HFFc6 (cell line): Measurements from ENCODE around the gene SH3PXD2A. TPM values are rescaled to one million over a fixed set of nuclear protein-coding genes. Genes with fewer than 3 reads are reported as not detected.

Experiments
- DNase-seq: peaks from one replicate; pipeline ENCODE4 v3.0.0-alpha.2; 2018
- H3K27ac Mint-ChIP-seq: 2 replicates; pipeline ENCODE4 v1.8.0; 2020; ENCODE audit warnings: mild to moderate bottlenecking, mixed read lengths
- H3K27me3 Mint-ChIP-seq: 2 replicates; pipeline ENCODE4 v1.8.0; 2021; ENCODE audit warnings: mild to moderate bottlenecking, moderate library complexity, mixed read lengths; ENCODE audit not compliant: insufficient read depth
- H3K36me3 Mint-ChIP-seq: 2 replicates; pipeline ENCODE4 v1.8.0; 2021; ENCODE audit warnings: low read depth, mixed read lengths
- H3K4me1 Mint-ChIP-seq: 2 replicates; pipeline ENCODE4 v1.8.0; 2020; ENCODE audit warnings: low read depth, mixed read lengths
- H3K4me3 Mint-ChIP-seq: 2 replicates; pipeline ENCODE4 v1.8.0; 2020; ENCODE audit warnings: mild to moderate bottlenecking, moderate library complexity, mixed read lengths
- H3K9me3 Mint-ChIP-seq: 2 replicates; pipeline ENCODE4 v1.8.0; 2020; ENCODE audit warnings: mild to moderate bottlenecking, mixed read lengths
- total RNA-seq, 6 experiments: library from RNA; stranded (reverse); fragmentation: NEBNext Ultra II Directional; extraction: Animal tissue kit (Norgen Biotek cat#: 25700); gene quantifications; 2 replicates in 1 of 6; 3 replicates in 5 of 6; pipeline ENCODE4 v1.2.3, GENCODE V29; 2021
- TF ChIP-seq, protein P1 (sequence below): fragments of 200-600 bp; sonication (generic); IDR thresholded peaks from 2 replicates; pipeline ENCODE4 v1.5.0; 2021; ENCODE audit warnings: antibody characterized with exemption, mild to moderate bottlenecking

Gene SH3PXD2A
- total RNA-seq, 6 experiments from 2014 or later, result 75.5 to 113 (median 81.1) TPM

DNA sequence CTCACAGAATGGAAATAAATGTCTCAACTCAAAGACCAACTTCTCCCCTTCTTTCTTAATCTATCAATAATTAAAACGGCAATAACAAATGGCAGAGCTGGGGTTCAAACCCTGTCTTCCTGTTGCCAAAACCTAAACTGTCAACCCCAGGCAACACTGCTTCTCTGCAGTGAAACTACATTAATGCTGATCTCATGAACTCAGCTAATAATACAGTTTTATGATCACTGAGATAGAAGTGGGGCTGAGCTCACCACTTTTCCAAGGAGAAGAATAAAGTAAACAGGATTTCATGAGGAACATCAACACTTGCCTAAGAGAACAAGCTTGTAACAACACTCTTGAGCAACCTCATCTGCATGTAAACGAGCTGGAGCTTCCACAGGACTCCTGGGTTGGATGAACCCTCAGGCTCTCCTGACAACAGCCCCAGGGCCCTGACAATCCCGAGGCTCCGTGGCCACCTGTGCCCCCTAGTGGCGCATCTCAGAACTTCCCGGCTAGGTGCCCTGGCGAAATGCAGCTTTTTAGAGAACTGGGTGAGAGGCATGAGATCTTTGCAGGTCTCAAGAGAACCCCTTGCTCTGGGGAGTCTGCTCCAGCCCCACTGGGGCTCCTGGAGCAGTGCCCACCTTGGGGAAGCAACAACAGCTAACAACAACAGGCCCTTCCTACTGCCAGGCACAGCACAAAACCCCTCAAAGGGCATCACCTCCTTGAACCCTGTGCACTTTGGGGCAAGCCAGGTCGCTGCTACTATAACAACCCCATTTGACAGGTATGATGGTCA lies 169.3 kb downstream of the SH3PXD2A start:
- H3K4me1 Mint-ChIP-seq, result peaks cover 39% of the 10 kb centered on the region
- no peaks in the 10 kb centered on the region for H3K36me3 Mint-ChIP-seq
- no peaks in the 10 kb centered on the region for H3K9me3 Mint-ChIP-seq
- DNase-seq, result peak; percentile 78
- H3K27ac Mint-ChIP-seq, result peak overlapping the region; percentile 79
- no peak overlapping the region for H3K4me3 Mint-ChIP-seq
- no peaks in the 10 kb centered on the region; the same call in 1 of the 2 replicates for H3K27me3 Mint-ChIP-seq
- TF ChIP-seq, protein P1, sequence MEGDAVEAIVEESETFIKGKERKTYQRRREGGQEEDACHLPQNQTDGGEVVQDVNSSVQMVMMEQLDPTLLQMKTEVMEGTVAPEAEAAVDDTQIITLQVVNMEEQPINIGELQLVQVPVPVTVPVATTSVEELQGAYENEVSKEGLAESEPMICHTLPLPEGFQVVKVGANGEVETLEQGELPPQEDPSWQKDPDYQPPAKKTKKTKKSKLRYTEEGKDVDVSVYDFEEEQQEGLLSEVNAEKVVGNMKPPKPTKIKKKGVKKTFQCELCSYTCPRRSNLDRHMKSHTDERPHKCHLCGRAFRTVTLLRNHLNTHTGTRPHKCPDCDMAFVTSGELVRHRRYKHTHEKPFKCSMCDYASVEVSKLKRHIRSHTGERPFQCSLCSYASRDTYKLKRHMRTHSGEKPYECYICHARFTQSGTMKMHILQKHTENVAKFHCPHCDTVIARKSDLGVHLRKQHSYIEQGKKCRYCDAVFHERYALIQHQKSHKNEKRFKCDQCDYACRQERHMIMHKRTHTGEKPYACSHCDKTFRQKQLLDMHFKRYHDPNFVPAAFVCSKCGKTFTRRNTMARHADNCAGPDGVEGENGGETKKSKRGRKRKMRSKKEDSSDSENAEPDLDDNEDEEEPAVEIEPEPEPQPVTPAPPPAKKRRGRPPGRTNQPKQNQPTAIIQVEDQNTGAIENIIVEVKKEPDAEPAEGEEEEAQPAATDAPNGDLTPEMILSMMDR, result peak; percentile 99

DNA sequence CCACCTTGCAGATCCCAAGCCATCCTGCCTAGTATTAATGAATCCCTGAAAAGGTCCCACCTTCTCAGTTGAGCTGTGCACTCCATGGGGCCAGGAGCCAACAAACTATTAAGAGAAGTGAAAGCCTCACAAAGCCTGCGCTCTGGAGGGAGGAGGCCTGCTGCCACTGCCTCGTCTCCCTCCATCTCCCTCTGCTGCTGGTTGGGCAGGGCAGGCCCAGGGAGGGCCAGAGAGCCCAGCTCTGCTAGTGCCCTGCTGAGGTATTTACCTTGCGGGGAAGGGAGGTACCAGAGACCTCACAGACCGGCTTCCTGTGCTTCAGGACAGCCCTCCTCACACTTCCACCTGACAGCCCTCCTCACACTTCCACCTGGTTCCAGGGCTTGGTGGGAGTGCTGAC lies 171.5 kb downstream of the SH3PXD2A start:
- TF ChIP-seq, protein P1, result no peak
- no peaks in the 10 kb centered on the region for H3K36me3 Mint-ChIP-seq
- peak overlapping the region; percentile 30; the same call in 1 of the 2 replicates for H3K27ac Mint-ChIP-seq

GRCh38 chr10:103682631-103683030 lies 172.7 kb downstream of the SH3PXD2A start:
- H3K36me3 Mint-ChIP-seq, result no peaks in the 10 kb centered on the region
- no peak overlapping the region for H3K4me3 Mint-ChIP-seq
- H3K9me3 Mint-ChIP-seq, result no peaks in the 10 kb centered on the region
- peaks cover 2% of the 10 kb centered on the region; the same call in 1 of the 2 replicates for H3K27me3 Mint-ChIP-seq
- no peak for DNase-seq
- H3K27ac Mint-ChIP-seq, result no peak overlapping the region
- TF ChIP-seq, protein P1, result no peak
- H3K4me1 Mint-ChIP-seq, result peaks cover 45% of the 10 kb centered on the region

More for the DNA sequence above, 171.5 kb downstream of the SH3PXD2A start:
- H3K4me1 Mint-ChIP-seq, result peaks cover 41% of the 10 kb centered on the region
- H3K27me3 Mint-ChIP-seq, result peaks cover 2% of the 10 kb centered on the region
- no peaks in the 10 kb centered on the region for H3K9me3 Mint-ChIP-seq
- no peak overlapping the region for H3K4me3 Mint-ChIP-seq
- no peak for DNase-seq

DNA sequence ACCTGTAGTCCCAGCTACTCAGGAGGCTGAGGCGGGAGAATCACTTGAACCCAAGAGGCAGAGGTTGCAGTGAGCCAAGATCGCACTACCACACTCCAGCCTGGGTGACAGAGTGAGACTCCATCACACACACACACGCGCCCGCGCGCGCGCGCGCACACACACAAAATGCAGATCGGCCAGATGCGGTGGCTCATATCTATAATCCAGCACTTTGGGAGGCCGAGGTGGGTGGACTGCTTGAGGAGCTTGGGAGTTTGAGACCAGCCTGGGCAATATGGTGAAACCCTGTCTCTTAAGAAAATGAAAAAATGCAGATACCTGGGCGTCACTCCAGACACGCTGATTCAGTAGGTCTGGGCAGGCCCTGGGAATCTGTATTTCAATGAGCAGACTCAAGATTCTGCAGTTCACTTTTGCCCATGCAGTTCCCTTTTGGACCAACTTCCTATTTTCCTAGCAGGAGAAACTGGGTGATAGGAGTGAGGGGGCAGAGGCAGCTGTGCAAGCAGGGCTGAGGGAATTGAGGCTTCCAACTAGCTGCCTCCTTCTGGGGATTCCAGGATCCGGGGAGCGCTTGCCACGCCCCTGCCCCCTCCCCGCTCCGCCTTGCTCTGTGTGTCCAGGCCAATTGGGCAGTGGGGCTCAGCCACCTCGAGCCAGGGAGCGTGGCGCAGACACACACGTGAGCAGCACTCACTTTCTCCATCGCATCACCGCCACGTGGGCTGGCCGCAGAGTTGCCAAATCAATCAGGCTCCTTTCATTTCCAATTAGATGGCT lies 173.6 kb downstream of the SH3PXD2A start:
- DNase-seq, result no peak
- no peaks in the 10 kb centered on the region for H3K36me3 Mint-ChIP-seq
- no peak overlapping the region for H3K4me3 Mint-ChIP-seq
- H3K27me3 Mint-ChIP-seq, result peaks cover 2% of the 10 kb centered on the region
- H3K4me1 Mint-ChIP-seq, result peaks cover 53% of the 10 kb centered on the region
- H3K27ac Mint-ChIP-seq, result no peak overlapping the region; the same call in 1 of the 2 replicates
- H3K9me3 Mint-ChIP-seq, result no peaks in the 10 kb centered on the region
- TF ChIP-seq, protein P1, result no peak

DNA sequence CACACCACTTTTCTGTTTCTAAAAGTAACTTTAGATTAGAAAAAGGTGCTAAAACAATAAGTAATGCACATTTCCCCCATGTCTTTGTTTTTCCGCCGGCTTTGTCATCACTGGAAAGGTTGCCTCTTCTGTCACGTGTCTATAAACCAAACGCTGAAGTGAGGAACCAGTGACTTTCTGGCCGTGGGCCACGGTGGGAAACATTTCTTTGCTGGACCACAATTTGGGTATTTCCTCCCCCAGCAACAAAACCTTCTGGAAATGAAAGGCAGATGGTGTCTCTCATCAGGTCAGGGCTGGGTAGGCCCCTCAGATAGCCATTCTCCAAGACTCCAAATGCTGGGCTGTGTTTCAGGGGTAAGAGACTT lies 174.5 kb downstream of the SH3PXD2A start:
- H3K36me3 Mint-ChIP-seq, result no peaks in the 10 kb centered on the region
- H3K27ac Mint-ChIP-seq, result peak overlapping the region; percentile 84
- peaks cover 2% of the 10 kb centered on the region for H3K27me3 Mint-ChIP-seq
- peak overlapping the region; percentile 16; the same call in 1 of the 2 replicates for H3K4me3 Mint-ChIP-seq
- TF ChIP-seq, protein P1, result no peak
- DNase-seq, result no peak
- peaks cover 56% of the 10 kb centered on the region for H3K4me1 Mint-ChIP-seq
- no peaks in the 10 kb centered on the region for H3K9me3 Mint-ChIP-seq
